GM18873 (cell line): ENCODE measurements around the gene ADCY4.
A peak's percentile ranks its signal among the peaks of the same experiment; 100 is the strongest.

Source experiments
- ATAC-seq: cut with Tn5 transposase; IDR thresholded peaks from one replicate; pipeline ENCODE4 v1.9.1; 2021; ENCODE audit warnings: mild to moderate bottlenecking, moderate library complexity, moderate number of reproducible peaks; ENCODE audit not compliant: unreplicated experiment, low FRiP score

The ADCY4 gene

DNA sequence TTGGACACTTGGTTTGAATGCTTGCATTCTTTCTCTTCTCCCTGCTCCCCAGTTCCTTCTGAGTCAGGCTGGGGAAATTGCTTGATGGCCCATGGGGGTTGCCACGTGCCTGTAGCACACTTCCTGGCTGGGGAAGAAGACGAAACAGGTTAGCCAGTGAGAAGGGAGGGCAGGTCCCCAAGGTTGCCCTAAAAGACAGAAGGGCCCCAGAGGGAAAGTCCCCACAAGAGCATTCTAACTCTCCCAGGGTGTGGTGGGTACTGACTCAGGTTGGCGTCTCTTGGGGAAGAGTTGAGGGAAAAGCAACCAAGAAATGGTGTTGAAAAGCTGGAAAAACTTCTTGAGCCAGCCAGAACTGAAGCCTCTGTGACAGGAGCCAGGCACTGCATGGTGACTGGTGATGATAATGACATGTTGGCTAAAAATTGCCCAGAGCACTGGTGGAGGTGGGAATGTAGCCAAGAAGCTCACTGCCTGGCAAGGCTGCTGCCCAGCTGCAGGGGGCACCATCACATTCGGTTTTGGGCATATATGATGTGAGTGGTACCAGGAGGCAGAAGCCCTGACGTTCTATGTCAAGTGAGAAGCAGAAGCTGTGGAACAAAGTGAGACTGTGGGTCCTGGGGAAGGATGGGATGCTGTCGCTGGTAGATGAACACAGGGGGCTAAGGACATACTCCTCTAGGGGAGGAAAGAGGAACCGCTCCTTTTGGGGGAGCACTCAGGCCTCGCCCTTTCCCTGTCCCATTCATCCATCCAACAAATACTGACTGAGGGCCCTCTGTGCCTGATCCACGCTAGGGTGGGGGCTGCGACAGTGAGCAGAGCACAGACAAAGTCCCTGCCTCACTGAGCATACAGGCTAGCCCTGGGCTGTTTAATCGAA lies 55.3 kb downstream of the ADCY4 start:
- ATAC-seq: peak; percentile 55

DNA sequence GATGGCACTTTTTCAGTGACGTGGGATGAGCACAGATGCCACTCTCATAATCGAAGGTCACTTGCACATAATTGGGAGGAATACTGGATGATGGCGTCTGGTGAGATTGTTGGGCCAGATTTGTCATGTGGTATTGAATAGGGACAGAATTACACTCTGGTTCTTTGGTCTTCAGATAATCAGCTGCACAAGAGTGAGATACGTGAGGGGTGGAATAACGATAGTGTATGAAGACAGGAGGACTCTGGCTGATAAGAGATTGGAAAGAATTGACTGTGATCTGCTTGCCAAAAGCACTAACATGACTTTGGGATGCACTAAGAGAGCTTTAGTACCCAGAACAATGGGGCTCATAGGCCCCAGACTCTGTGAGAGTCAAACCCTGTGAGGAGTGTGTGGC lies 56.4 kb downstream of the ADCY4 start:
- no peak for ATAC-seq

DNA sequence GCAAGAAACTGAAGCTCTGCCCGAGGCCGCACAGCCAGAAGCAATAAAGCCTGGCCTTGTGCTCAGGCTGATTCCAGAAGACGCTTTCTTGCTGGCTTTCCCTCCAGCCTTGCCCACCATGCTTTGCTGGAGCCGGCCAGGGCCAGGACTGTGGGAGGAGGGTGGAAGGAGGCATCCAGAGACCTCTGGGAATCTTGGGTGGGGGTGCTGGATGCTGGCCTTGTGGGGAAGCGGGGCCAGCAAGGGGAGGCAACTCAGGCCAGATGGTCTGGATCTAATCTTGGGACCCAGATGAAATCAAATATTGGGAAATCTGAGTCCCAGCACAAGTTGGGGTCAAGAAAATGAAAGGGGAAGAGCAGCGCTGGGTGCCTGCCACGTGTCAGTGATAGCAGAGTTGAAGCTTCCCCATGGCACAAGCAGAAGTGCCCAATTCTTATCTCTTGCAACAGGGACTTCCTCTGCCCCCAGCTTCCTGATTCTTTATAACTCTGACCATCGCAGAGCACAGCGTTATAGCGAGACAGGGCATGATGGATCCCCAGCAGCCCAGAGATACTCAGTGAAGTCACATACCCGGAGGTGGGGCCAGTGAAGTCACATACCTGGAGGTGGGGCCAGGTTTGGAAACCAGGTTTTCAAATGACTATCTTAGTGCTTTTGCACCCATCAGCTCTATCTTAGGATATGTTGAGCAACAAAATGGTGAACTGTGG lies 57.1 kb downstream of the ADCY4 start:
- ATAC-seq: no peak

DNA sequence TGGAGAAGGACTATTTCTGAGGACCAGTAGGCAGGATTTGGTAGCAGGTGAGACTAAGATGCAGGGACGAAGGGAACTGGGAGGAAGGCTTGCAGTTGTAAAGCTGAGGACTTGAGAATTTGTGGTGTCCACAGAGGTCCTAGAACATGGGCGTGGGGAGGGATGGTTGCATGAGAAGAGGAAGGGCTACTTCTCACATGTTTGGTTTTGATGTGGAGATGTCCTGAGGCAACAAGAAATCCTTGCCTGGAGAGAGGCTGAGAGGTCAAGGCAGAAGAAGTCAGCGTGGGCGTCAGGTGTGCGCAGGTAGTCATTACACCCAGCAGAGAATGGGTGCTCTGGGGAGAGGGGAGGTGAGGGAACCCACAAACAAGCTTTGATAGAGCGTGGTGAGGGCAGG lies 57.8 kb downstream of the ADCY4 start:
- ATAC-seq: no peak

DNA sequence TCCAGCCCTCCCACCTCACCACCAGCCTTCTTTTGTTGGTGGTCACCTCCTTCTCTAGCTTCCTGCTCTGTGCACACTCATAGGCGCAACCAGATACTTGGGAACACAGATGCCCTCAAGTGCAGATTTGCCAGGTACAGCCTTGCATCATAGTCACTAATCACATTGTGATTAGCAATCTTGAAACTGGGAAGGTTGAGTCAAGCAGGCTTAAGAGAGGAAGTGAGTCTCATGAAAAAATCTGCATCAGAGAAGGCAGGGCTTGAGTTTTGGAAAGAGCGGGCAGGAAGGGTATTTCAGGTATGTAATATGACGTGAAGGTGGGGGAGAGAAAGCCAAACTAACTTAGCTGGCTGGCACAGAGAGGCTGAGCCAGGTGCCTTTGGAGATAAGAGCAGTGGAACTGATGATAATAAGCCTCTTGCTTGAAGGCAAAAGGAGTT lies 60.7 kb downstream of the ADCY4 start:
- ATAC-seq: peak; percentile 43

DNA sequence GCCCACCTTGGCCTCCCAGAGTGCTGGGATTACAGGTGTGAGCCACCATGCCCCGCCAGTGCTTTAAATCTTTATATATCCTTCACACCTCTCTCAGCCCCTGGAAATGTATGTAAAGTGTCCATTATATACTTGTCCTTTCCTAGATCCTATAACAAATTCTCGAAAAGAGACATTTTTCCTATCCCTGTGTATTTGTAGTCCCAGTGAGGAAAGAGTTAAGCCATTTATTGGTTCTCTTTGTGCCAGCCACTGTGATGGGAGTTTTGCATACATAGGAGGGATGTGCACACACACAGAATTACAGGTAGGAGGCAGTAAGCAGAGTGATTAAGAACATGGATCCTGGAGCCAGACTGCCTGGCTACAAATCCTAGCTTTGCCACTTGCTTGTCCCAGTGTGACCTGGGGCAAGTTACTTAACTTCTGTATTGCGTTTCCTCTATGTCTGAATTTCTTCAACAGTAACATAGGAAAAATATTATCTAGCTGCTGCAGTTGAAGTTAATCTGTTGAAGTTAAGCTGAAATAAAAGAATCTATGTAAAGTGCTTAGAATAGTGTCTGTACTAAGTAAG lies 61.4 kb downstream of the ADCY4 start:
- no peak for ATAC-seq

DNA sequence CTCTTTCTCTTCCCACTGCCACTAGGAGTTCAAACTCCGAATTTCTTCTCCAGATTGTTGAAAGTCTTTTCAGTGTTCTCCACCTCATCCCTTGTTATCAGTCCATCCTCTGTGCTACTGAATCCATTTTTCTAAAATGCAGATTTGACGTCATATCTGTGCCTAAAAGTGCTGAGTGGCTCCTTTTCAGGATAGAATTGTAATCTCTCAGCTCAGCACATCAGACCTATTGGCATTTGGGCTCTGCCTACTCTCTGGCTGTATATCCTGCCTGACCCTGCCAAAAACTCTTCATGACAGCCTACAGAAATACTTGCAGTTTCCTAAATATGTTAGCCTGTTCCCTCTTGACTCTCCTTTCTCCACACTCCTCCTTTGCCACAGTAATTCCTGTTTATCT lies 62.4 kb downstream of the ADCY4 start:
- ATAC-seq: no peak

DNA sequence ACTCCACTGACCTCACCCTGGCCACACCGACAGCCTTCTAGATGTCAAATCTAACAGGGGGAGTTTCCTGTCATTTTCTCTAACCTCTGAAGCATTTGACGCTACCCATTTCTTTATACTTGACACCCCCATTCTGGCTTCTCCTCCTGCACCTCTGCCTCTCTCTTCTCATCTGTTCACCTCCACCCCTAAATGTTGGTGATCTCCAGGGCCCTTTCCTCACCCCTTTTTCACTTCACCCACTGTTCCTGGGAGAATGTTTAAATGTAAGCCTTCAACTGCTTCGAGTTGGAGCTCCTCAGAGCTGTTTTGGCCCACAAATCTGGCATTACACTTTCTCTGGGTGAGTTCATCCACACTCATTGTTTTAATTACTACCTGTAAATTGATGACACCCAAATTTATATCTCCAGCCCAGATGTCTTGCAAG lies 63.0 kb downstream of the ADCY4 start:
- no peak for ATAC-seq

DNA sequence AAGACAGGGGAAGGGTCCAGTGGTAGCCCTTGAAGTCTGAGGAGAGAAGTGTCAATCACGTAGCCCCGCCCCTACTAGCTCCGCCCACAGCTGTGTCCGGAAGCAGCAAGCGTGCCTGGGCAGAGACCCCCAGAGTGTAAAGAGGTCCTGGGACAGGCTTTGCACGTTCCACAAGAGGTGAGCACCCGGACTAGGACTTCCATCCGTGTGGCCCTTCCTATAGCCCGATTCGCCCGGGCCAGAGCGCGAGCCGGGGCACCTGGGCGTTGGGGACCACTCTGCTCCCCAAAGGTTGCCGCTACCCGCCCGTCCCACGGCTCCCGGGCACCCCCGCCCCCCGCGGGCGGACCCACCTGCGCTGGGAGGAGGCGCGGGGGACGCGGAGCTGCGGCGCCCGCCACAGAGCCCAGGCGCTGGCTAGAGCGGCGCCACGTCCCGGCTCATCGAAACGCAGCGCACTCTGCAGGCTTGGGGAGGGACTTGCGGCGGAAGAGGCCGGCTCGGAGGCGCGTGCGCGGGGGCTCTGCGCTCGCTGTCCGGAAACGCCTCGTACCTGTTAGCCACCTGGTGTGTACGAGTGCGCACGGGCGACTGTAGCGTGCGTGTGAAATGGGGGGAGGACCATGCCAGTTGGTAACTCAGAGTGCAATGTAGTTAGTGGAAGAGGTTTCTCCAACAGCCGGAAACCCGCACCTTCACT lies 63.6 kb downstream of the ADCY4 start, which contains the start of gene RABGGTA:
RABGGTA (minus strand) TSS at position 464 of the 700 bp plus-strand sequence. CDS start 482 bp downstream, outside the sequence.
- ATAC-seq: peak; percentile 75

DNA sequence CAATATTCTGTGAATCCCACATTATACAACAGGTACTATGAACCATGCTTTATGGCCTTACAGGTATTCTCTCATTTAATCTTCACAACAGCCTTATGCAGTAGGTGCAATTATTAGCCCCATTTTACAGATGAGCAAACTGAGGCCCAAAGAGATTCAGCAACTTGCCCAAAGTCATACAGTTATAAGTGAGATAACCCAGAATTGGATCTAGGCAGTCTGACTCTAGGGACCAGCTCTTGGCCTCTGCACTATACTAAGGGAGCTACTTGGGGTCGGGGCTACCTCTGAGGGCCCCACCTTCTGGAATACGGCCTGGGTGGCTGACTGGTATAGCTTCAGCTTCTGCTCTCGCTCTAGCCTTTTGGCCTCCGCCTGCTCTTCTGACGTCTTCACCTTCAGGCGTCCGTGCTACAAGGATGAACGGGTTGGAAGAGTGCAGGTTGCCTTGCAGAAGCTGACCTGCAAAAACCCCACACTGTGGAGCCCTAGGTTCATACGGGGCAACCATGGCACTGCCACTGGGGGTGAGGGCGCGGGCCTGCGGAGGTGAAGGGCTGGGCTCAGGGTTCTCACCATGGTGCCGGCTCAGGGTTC lies 64.2 kb downstream of the ADCY4 start:
- no peak for ATAC-seq

DNA sequence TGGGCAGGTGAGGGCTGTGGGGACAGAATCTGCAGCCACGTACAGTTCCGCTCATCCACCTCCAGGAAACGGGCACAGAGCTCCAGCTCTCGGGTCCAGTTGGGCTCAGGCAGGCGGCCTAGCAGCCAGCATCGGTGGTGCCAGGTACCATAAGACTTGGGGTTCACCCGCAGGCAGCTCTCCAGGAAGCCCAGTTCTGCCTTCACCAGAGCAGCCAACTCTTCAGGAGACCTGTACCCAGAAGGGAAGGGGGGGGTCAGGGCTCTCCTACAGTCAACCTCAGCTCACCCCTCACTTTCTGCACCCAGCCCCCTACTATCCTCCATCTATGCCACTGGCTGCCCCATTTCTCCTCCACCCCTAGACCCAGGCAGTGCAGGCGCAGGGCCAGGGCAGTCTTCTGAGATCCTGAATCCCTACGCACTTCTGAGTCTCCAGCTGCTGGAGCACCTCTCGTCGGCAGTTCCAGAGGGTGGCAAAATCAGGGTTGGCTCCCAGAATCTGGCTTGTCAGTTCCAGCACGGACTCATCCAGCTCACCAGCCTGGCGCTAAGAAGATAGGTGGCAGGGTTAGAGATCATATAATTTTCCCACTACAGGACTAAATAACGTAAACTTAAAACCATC lies 64.8 kb downstream of the ADCY4 start:
- ATAC-seq: no peak

DNA sequence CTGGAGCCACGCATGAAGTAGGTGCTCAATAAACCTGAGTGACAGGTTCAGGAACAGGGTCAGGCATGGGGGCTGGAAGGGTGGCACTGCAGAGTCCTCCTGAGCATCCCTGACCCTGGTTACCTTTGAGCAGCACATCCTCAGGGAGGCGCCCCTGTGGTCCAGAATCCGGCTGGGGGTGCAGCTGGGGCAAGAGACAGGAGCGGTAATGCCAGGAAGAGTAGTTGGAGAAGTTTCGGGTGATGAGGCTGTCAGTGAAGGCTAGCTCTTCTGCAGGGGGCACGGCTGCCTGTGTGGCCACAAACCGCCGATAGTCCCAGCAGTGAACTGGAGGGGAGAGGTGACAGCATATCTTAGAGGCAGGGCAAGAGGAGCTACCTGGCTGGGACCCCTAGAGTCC lies 65.5 kb downstream of the ADCY4 start:
- ATAC-seq: no peak
